HL-60 (cell line): Measurements from ENCODE around the gene GHRH.

Experiments used
- DNase-seq, 2 experiments: peaks; one replicate each; pipeline ENCODE4 v3.0.0-alpha.2; 2010 to 2020; ENCODE audit warnings: low read depth in 1 of 2, low spot score in 1 of 2
- H3K27ac ChIP-seq: fragments of 250-450 bp; sonication (Bioruptor Pico); replicated peaks from 2 replicates; pipeline ENCODE4 v1.5.1; 2020; ENCODE audit warnings: mild to moderate bottlenecking, moderate library complexity
- H3K27me3 ChIP-seq: fragments of 250-450 bp; sonication (Bioruptor Pico); 2 replicates; pipeline ENCODE4 v1.5.1; 2021; ENCODE audit warnings: mild to moderate bottlenecking, moderate library complexity; ENCODE audit not compliant: insufficient read depth, poor library complexity, severe bottlenecking
- H3K4me3 ChIP-seq: replicated peaks from 2 replicates; pipeline ENCODE4 v1.5.1; 2011; ENCODE audit warnings: mild to moderate bottlenecking, control low read depth, low read length; ENCODE audit not compliant: insufficient read depth
- CTCF ChIP-seq: IDR thresholded peaks from one replicate; pipeline ENCODE4 v1.5.1; 2011; ENCODE audit warnings: low read length, control low read depth, inconsistent platforms; ENCODE audit not compliant: insufficient read depth
- GABPA ChIP-seq: IDR thresholded peaks from 2 replicates; pipeline ENCODE4 v1.6.1; 2012; ENCODE audit warnings: low read depth
- POLR2AphosphoS5 ChIP-seq: IDR thresholded peaks from 2 replicates; pipeline ENCODE4 v1.6.1; 2012; ENCODE audit warnings: low read depth
- REST ChIP-seq: IDR thresholded peaks from 2 replicates; pipeline ENCODE4 v1.6.1; 2012; ENCODE audit warnings: low read depth; ENCODE audit not compliant: insufficient replicate concordance
- SPI1 ChIP-seq: IDR thresholded peaks from 2 replicates; pipeline ENCODE4 v1.6.1; 2012; ENCODE audit warnings: low read depth, mild to moderate bottlenecking, borderline replicate concordance

The GHRH gene

GRCh38 chr20:37267667-37268313 is 6.2 kb upstream of the GHRH start:
- Histone ChIP-seq H3K4me3 (no peak overlapping the region), H3K27ac (no peak overlapping the region), H3K27me3 (no peaks in the 10 kb centered on the region)
- no peak for DNase-seq
- TF ChIP-seq CTCF (no peak), POLR2AphosphoS5 (no peak), REST (no peak), SPI1 (no peak), GABPA (no peak)

GRCh38 chr20:37266940-37267666 is 5.5 kb upstream of the GHRH start:
- DNase-seq: no peak
- H3K27ac ChIP-seq: no peak overlapping the region
- TF ChIP-seq REST (no peak), CTCF (no peak), SPI1 (no peak), GABPA (no peak), POLR2AphosphoS5 (no peak)
- no peak overlapping the region for H3K4me3 ChIP-seq
- H3K27me3 ChIP-seq: no peaks in the 10 kb centered on the region

GRCh38 chr20:37265152-37265551 is 3.5 kb upstream of the GHRH start:
- TF ChIP-seq GABPA: no peak
- peak; percentile 72 for TF ChIP-seq SPI1
- TF ChIP-seq REST: no peak
- TF ChIP-seq CTCF: no peak
- TF ChIP-seq POLR2AphosphoS5: peak; percentile 48; the same call in 1 of the 2 replicates
- peak; percentile 45 to 92 for DNase-seq
- no peaks in the 10 kb centered on the region for H3K27me3 ChIP-seq
- 0 out of 2 replicates have a peak overlapping the region, but pooled peaks have one; percentile 2 for H3K27ac ChIP-seq
- no peak overlapping the region for H3K4me3 ChIP-seq
